H9 (cell line): ENCODE measurements around the gene SUGT1. TPM values are rescaled to one million over a fixed set of nuclear protein-coding genes. Genes with fewer than 3 reads are reported as not detected.

Experiments used
- DNase-seq: peaks from one replicate; pipeline ENCODE4 v3.0.0-alpha.2; 2017
- H2AFZ ChIP-seq: one replicate; pipeline ENCODE4 v1.6.1; 2013; ENCODE audit warnings: mild to moderate bottlenecking, low read length, control low read depth, moderate library complexity
- H2AK5ac ChIP-seq: 2 replicates; pipeline ENCODE4 v1.6.1; 2013; ENCODE audit warnings: low read length, control low read depth, mixed read lengths; ENCODE audit not compliant: insufficient read length
- H2BK120ac ChIP-seq: one replicate; pipeline ENCODE4 v1.6.1; 2013; ENCODE audit warnings: low read depth, mild to moderate bottlenecking, low read length, control low read depth, inconsistent platforms; ENCODE audit not compliant: poor library complexity, severe bottlenecking
- H2BK12ac ChIP-seq: 2 replicates; pipeline ENCODE4 v1.6.1; 2013; ENCODE audit warnings: low read length, control low read depth, mixed read lengths, low read depth; ENCODE audit not compliant: insufficient read length
- H2BK15ac ChIP-seq: 2 replicates; pipeline ENCODE4 v1.6.1; 2013; ENCODE audit warnings: low read depth, low read length, control low read depth
- H2BK20ac ChIP-seq: one replicate; pipeline ENCODE4 v1.6.1; 2013; ENCODE audit warnings: low read depth, mild to moderate bottlenecking, low read length, control low read depth, inconsistent platforms; ENCODE audit not compliant: poor library complexity, severe bottlenecking
- H2BK5ac ChIP-seq: 2 replicates; pipeline ENCODE4 v1.6.1; 2013; ENCODE audit warnings: low read length, control low read depth, mixed read lengths; ENCODE audit not compliant: insufficient read length
- H3K14ac ChIP-seq: 2 replicates; pipeline ENCODE4 v1.6.1; 2013; ENCODE audit warnings: low read length, control low read depth; ENCODE audit not compliant: insufficient read depth
- H3K18ac ChIP-seq: 2 replicates; pipeline ENCODE4 v1.6.1; 2013; ENCODE audit warnings: low read depth, mild to moderate bottlenecking, mixed read lengths, low read length, control low read depth; ENCODE audit not compliant: insufficient read length
- H3K23ac ChIP-seq: 2 replicates; pipeline ENCODE4 v1.6.1; 2013; ENCODE audit warnings: low read length, control low read depth, mixed read lengths, low read depth; ENCODE audit not compliant: insufficient read length
- H3K23me2 ChIP-seq: 2 replicates; pipeline ENCODE4 v1.6.1; 2013; ENCODE audit warnings: low read depth, mild to moderate bottlenecking, mixed read lengths, low read length, control low read depth; ENCODE audit not compliant: insufficient read length, poor library complexity, severe bottlenecking
- H3K27ac ChIP-seq: 2 replicates; pipeline ENCODE4 v1.5.1; 2013; ENCODE audit warnings: low read length, control low read depth, mixed read lengths, low read depth; ENCODE audit not compliant: insufficient read length
- H3K27me3 ChIP-seq: 2 replicates; pipeline ENCODE4 v1.6.1; 2013; ENCODE audit warnings: low read length, control low read depth, inconsistent platforms; ENCODE audit not compliant: insufficient read depth
- H3K4ac ChIP-seq: 2 replicates; pipeline ENCODE4 v1.6.1; 2013; ENCODE audit warnings: low read depth, mild to moderate bottlenecking, control low read depth, inconsistent platforms, low read length, moderate library complexity
- H3K4me1 ChIP-seq: 2 replicates; pipeline ENCODE4 v1.6.1; 2013; ENCODE audit warnings: low read length, control low read depth, inconsistent platforms; ENCODE audit not compliant: insufficient read depth
- H3K4me2 ChIP-seq: 2 replicates; pipeline ENCODE4 v1.6.1; 2013; ENCODE audit warnings: low read length, control low read depth, mixed read lengths; ENCODE audit not compliant: insufficient read length, insufficient read depth
- H3K56ac ChIP-seq: 2 replicates; pipeline ENCODE4 v1.6.1; 2013; ENCODE audit warnings: low read depth, mild to moderate bottlenecking, mixed read lengths, low read length, control low read depth; ENCODE audit not compliant: insufficient read length
- H3K79me1 ChIP-seq: 2 replicates; pipeline ENCODE4 v1.6.1; 2013; ENCODE audit warnings: low read depth, mild to moderate bottlenecking, moderate library complexity, low read length, control low read depth, inconsistent platforms; ENCODE audit not compliant: insufficient read depth, poor library complexity, severe bottlenecking
- H3K79me2 ChIP-seq: 2 replicates; pipeline ENCODE4 v1.6.1; 2013; ENCODE audit warnings: low read length, control low read depth, inconsistent platforms; ENCODE audit not compliant: insufficient read depth
- H3K9ac ChIP-seq: 2 replicates; pipeline ENCODE4 v1.6.1; 2013; ENCODE audit warnings: low read length, control low read depth, mixed read lengths; ENCODE audit not compliant: insufficient read length; ENCODE audit errors: extremely low read depth
- H3K9me3 ChIP-seq: one replicate; pipeline ENCODE4 v1.6.1; 2013; ENCODE audit warnings: low read depth, low read length, inconsistent platforms; ENCODE audit not compliant: control insufficient read depth
- H3T11ph ChIP-seq: one replicate; pipeline ENCODE4 v1.6.1; 2013; ENCODE audit warnings: mild to moderate bottlenecking, low read length, control low read depth, inconsistent platforms
- H4K20me1 ChIP-seq: one replicate; pipeline ENCODE4 v1.6.1; 2013; ENCODE audit not compliant: control insufficient read depth, insufficient read length, insufficient read depth
- H4K5ac ChIP-seq: 2 replicates; pipeline ENCODE4 v1.6.1; 2013; ENCODE audit warnings: low read depth, mild to moderate bottlenecking, mixed read lengths, low read length, control low read depth; ENCODE audit not compliant: insufficient read length
- H4K8ac ChIP-seq: replicated peaks from 2 replicates; pipeline ENCODE4 v1.6.1; 2013; ENCODE audit warnings: low read length, control low read depth, mixed read lengths, low read depth; ENCODE audit not compliant: insufficient read length
- H4K91ac ChIP-seq: 2 replicates; pipeline ENCODE4 v1.6.1; 2013; ENCODE audit warnings: low read depth, mild to moderate bottlenecking, moderate library complexity, mixed read lengths, low read length, control low read depth; ENCODE audit not compliant: insufficient read length
- H3K27ac Mint-ChIP-seq, 3 experiments: 2 replicates in 2 of 3; 3 replicates in 1 of 3; pipeline ENCODE4 v1.8.0; 2020 to 2021; ENCODE audit warnings: mixed read lengths in 3 of 3, mild to moderate bottlenecking in 1 of 3, moderate library complexity in 1 of 3
- H3K27me3 Mint-ChIP-seq: 2 replicates; pipeline ENCODE4 v1.8.0; 2021; ENCODE audit warnings: low read depth, mild to moderate bottlenecking, moderate library complexity, mixed read lengths
- H3K36me3 Mint-ChIP-seq, 3 experiments: 2 replicates in 2 of 3; 3 replicates in 1 of 3; pipeline ENCODE4 v1.8.0; 2020 to 2021; ENCODE audit warnings: low read depth in 3 of 3, mixed read lengths in 3 of 3; ENCODE audit not compliant: insufficient read depth in 1 of 3
- H3K4me1 Mint-ChIP-seq, 2 experiments: 2 replicates each; pipeline ENCODE4 v1.8.0; 2020; ENCODE audit warnings: mixed read lengths in 2 of 2
- H3K4me3 Mint-ChIP-seq, 2 experiments: 2 replicates in 1 of 2; 3 replicates in 1 of 2; pipeline ENCODE4 v1.8.0; 2020 to 2021; ENCODE audit warnings: mild to moderate bottlenecking in 2 of 2, mixed read lengths in 2 of 2, moderate library complexity in 1 of 2
- H3K9me3 Mint-ChIP-seq, 2 experiments: 2 replicates in 1 of 2; 3 replicates in 1 of 2; pipeline ENCODE4 v1.8.0; 2020; ENCODE audit warnings: mild to moderate bottlenecking in 2 of 2, mixed read lengths in 2 of 2, moderate library complexity in 1 of 2
- WGBS: extraction: QIAGEN DNeasy Blood & Tissue Kit; methylation state at CpG from one replicate; pipeline ENCODE4 v1.1.7; 2013; ENCODE audit warnings: missing lambda C conversion rate, low lambda C conversion rate, mixed read lengths; ENCODE audit not compliant: insufficient read length; ENCODE audit errors: extremely low coverage; 5-methylcytosine and 5-hydroxymethylcytosine counted together
- total RNA-seq: library from RNA; stranded (reverse); gene quantifications from 2 replicates; pipeline ENCODE4 v1.2.1, GENCODE V29; 2021
- TF ChIP-seq, protein P1 (sequence below): fragments of 200-600 bp; sonication (generic); conservative IDR thresholded peaks from 3 replicates; pipeline ENCODE4 v1.8.0; 2021; ENCODE audit warnings: antibody characterized with exemption, mild to moderate bottlenecking

Gene SUGT1
- total RNA-seq, 1 experiment from 2014 or later: 99.6 TPM

DNA sequence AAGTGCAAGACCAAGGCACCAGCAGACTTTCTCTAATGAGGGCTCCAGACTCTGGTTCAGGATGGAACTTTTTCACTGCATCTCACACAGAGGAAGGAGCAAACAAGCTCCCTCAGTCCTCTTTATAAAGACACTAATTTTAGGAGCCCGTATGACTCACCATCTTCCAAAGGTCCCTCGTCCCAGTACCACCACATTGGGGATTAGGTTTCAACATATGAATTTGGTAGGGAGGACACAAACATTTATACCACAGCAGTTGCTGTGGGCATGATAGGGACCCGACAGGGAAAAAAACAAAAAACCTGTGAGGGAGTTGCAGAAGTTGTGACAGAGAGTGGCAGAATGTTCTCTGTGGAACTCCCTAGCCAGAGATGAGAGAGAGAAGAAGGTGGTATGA, 93.5 kb downstream of the SUGT1 start:
- Histone ChIP-seq H2AFZ (no peak overlapping the region), H3K27me3 (no peaks in the 10 kb centered on the region), H3K4me1 (no peaks in the 10 kb centered on the region), H4K91ac (no peak overlapping the region), H3K9ac (no peak overlapping the region), H3K27ac (no peak overlapping the region), H2BK15ac (no peak overlapping the region), H3K23me2 (no peaks in the 10 kb centered on the region), H3K79me1 (no peaks in the 10 kb centered on the region), H3K18ac (no peak overlapping the region), H4K20me1 (no peaks in the 10 kb centered on the region), H2BK12ac (no peak overlapping the region), H3T11ph (no peak overlapping the region), H4K5ac (no peak overlapping the region), H3K79me2 (no peaks in the 10 kb centered on the region), H2BK120ac (no peak overlapping the region), H3K56ac (no peak overlapping the region), H2AK5ac (no peak overlapping the region), H3K4me2 (no peak overlapping the region), H3K4ac (no peak overlapping the region), H3K14ac (no peak overlapping the region), H4K8ac (no peak overlapping the region), H2BK5ac (no peak overlapping the region), H3K23ac (no peak overlapping the region), H3K9me3 (no peaks in the 10 kb centered on the region), H2BK20ac (no peak overlapping the region)
- H3K27me3 Mint-ChIP-seq: peaks cover 3% of the 10 kb centered on the region; the same call in 1 of the 2 replicates
- no peak overlapping the region for H3K27ac Mint-ChIP-seq
- TF ChIP-seq, protein P1, sequence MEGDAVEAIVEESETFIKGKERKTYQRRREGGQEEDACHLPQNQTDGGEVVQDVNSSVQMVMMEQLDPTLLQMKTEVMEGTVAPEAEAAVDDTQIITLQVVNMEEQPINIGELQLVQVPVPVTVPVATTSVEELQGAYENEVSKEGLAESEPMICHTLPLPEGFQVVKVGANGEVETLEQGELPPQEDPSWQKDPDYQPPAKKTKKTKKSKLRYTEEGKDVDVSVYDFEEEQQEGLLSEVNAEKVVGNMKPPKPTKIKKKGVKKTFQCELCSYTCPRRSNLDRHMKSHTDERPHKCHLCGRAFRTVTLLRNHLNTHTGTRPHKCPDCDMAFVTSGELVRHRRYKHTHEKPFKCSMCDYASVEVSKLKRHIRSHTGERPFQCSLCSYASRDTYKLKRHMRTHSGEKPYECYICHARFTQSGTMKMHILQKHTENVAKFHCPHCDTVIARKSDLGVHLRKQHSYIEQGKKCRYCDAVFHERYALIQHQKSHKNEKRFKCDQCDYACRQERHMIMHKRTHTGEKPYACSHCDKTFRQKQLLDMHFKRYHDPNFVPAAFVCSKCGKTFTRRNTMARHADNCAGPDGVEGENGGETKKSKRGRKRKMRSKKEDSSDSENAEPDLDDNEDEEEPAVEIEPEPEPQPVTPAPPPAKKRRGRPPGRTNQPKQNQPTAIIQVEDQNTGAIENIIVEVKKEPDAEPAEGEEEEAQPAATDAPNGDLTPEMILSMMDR: no peak
- peaks cover 6 to 8% of the 10 kb centered on the region in 2 experiments for H3K4me1 Mint-ChIP-seq
- peaks cover 9 to 15% of the 10 kb centered on the region in 2 experiments; a peak in 4 of 5 replicates for H3K9me3 Mint-ChIP-seq
- H3K36me3 Mint-ChIP-seq: peaks cover 0 to 22% (median 14%) of the 10 kb centered on the region in 3 experiments; a peak in 5 of 7 replicates
- no peak overlapping the region for H3K4me3 Mint-ChIP-seq
- WGBS: no CpG with 5 or more reads among the region's 3 CpGs
- no peak for DNase-seq
